Stimulated activated naive CD4-positive, alpha-beta T cell (primary cell): ENCODE results near the gene PCED1B.
"Not testable (repeated sequence)": the region's sequence is repeated elsewhere in the genome, so short reads cannot be mapped to it uniquely, and the experiment has no call there.

ENCODE experiments used
- DNase-seq, 6 experiments: peaks; one replicate each; lab custom pipeline; 2025; lab: John Stamatoyannopoulos, UW

PCED1B gene

GRCh38 chr12:47079468-47079980 is at the start of gene PCED1B, which contains the start of gene AMIGO2:
PCED1B (plus strand) TSS chr12:47079621; CDS start chr12:47235064, 155,443 bp downstream.
AMIGO2 (minus strand) TSS chr12:47079959; CDS start chr12:47079002, 957 bp downstream.
- DNase-seq, result peak; percentile 16 to 65 (median 44)

- no peak for DNase-seq
Measured at GRCh38 chr12:47029903-47030302, 49.5 kb upstream of the PCED1B start.

- peak in 4 of 6 experiments; percentile 6 to 73 (median 52) for DNase-seq
Measured at GRCh38 chr12:47032644-47033043, 46.8 kb upstream of the PCED1B start.

GRCh38 chr12:47033081-47033480 is 46.3 kb upstream of the PCED1B start:
- DNase-seq, result no peak

GRCh38 chr12:47033789-47034555 is 45.4 kb upstream of the PCED1B start:
- DNase-seq, result no peak

GRCh38 chr12:47034661-47035060 is 44.8 kb upstream of the PCED1B start:
- DNase-seq, result no peak

GRCh38 chr12:47035484-47035883 is 43.9 kb upstream of the PCED1B start:
- DNase-seq, result no peak

GRCh38 chr12:47038270-47038748 is 41.1 kb upstream of the PCED1B start:
- no peak for DNase-seq

GRCh38 chr12:47039079-47039478 is 40.3 kb upstream of the PCED1B start:
- DNase-seq, result no peak

GRCh38 chr12:47039756-47040155 is 39.7 kb upstream of the PCED1B start:
- DNase-seq, result no peak

- DNase-seq, result no peak
Measured at GRCh38 chr12:47041327-47041726, 38.1 kb upstream of the PCED1B start.

GRCh38 chr12:47048541-47048940 is 30.9 kb upstream of the PCED1B start:
- no peak for DNase-seq

GRCh38 chr12:47051291-47051690 is 28.1 kb upstream of the PCED1B start:
- not testable (repeated sequence) for DNase-seq

GRCh38 chr12:47052274-47052673 is 27.1 kb upstream of the PCED1B start:
- no peak for DNase-seq

- no peak for DNase-seq
Measured at GRCh38 chr12:47053961-47054360, 25.5 kb upstream of the PCED1B start.

GRCh38 chr12:47054659-47055058 is 24.8 kb upstream of the PCED1B start:
- no peak for DNase-seq

- DNase-seq, result not testable (repeated sequence)
Measured at GRCh38 chr12:47055856-47056255, 23.6 kb upstream of the PCED1B start.

GRCh38 chr12:47056944-47057343 is 22.5 kb upstream of the PCED1B start:
- DNase-seq, result not testable (repeated sequence)

- not testable (repeated sequence) for DNase-seq
Measured at GRCh38 chr12:47058640-47059039, 20.8 kb upstream of the PCED1B start.

- DNase-seq, result no peak
Measured at GRCh38 chr12:47065546-47065945, 13.9 kb upstream of the PCED1B start.

GRCh38 chr12:47066278-47067025 is 13.0 kb upstream of the PCED1B start:
- DNase-seq, result no peak

- DNase-seq, result no peak
Measured at GRCh38 chr12:47067176-47067575, 12.2 kb upstream of the PCED1B start.
